ENCODE measurements around the gene CLCN2. TPM values are rescaled to one million over a fixed set of nuclear protein-coding genes. Genes with fewer than 3 reads are reported as not detected.

The CLCN2 gene
- total RNA-seq, 1 experiment from 2014 or later, result 22.9 TPM

Other genes with a start within 250 kb of the CLCN2 start
- gene EIF2B5, start 226.2 kb downstream of the CLCN2 start, total RNA-seq (2022), result 79.6 and 87.9 TPM in 2 replicates
- 105 and 106 TPM in 2 replicates for gene DVL3, start 206.2 kb downstream of the CLCN2 start, total RNA-seq (2022)
- gene AP2M1, start 186.8 kb downstream of the CLCN2 start, total RNA-seq (2022), result 394 and 401 TPM in 2 replicates
- gene ABCF3, start 175.4 kb downstream of the CLCN2 start, total RNA-seq (2022), result 114 and 116 TPM in 2 replicates
- gene VWA5B2, start 132.0 kb downstream of the CLCN2 start, total RNA-seq (2022), result 0.54 and 0.90 TPM in 2 replicates
- gene ALG3, start 112.6 kb downstream of the CLCN2 start, total RNA-seq (2022), result 131 and 140 TPM in 2 replicates
- 11.2 and 11.6 TPM in 2 replicates for gene EEF1AKMT4, start 111.9 kb downstream of the CLCN2 start, total RNA-seq (2022)
- gene CAMK2N2, start 100.1 kb downstream of the CLCN2 start, total RNA-seq (2022), result 3.3 and 3.6 TPM in 2 replicates
- gene ECE2, start 85.6 kb downstream of the CLCN2 start, total RNA-seq (2022), result not detected in 2 replicates
- 513 and 530 TPM in 2 replicates for gene PSMD2, start 62.4 kb downstream of the CLCN2 start, total RNA-seq (2022)
- 662 and 673 TPM in 2 replicates for gene EIF4G1, start 47.0 kb downstream of the CLCN2 start, total RNA-seq (2022)
- gene FAM131A, start 24.0 kb downstream of the CLCN2 start, total RNA-seq (2022), result 24.4 and 29.2 TPM in 2 replicates
- gene POLR2H, start 105 bp upstream of the CLCN2 start, total RNA-seq (2022), result 128 and 131 TPM in 2 replicates
- gene THPO, start 16.6 kb upstream of the CLCN2 start, total RNA-seq (2022), result not detected in 2 replicates
- not detected in 2 replicates for gene CHRD, start 18.4 kb upstream of the CLCN2 start, total RNA-seq (2022)
- 2.5 and 2.8 TPM in 2 replicates for gene EPHB3, start 200.2 kb upstream of the CLCN2 start, total RNA-seq (2022)

All from Calu3 (cell line).